Measurements from ENCODE around the gene EPGN.

DNA sequence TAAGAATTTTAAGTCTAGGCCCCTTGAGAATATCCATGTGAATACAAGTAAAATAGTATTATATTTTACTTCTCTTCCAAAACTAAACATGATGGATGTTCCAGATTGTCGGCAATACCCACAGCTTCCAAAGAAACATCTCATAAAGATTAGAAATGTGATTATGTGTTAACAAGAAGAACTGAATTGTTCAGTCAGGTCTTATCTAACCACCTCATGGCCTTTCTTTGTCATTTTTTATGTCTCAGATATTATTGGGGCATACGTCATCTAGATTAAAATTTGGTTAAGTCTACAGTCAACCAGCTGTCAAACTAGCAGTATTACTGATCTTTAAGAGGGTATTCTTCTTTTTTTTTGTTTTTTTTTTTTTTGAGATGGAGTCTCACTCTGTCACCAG lies 10.0 kb downstream of the EPGN start:
- TF ChIP-seq, protein P1, sequence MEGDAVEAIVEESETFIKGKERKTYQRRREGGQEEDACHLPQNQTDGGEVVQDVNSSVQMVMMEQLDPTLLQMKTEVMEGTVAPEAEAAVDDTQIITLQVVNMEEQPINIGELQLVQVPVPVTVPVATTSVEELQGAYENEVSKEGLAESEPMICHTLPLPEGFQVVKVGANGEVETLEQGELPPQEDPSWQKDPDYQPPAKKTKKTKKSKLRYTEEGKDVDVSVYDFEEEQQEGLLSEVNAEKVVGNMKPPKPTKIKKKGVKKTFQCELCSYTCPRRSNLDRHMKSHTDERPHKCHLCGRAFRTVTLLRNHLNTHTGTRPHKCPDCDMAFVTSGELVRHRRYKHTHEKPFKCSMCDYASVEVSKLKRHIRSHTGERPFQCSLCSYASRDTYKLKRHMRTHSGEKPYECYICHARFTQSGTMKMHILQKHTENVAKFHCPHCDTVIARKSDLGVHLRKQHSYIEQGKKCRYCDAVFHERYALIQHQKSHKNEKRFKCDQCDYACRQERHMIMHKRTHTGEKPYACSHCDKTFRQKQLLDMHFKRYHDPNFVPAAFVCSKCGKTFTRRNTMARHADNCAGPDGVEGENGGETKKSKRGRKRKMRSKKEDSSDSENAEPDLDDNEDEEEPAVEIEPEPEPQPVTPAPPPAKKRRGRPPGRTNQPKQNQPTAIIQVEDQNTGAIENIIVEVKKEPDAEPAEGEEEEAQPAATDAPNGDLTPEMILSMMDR (IDR thresholded peaks at IDR 0.05): no peak
- TF ChIP-seq POLR2A (IDR thresholded peaks at IDR 0.05): no peak

Data from vagina (tissue), 2 donors.